Measurements from ENCODE around the gene ERFL. TPM values are rescaled to one million over a fixed set of nuclear protein-coding genes. Genes with fewer than 3 reads are reported as not detected.

Gene ERFL
- total RNA-seq, 1 experiment from 2014 or later: 0.79 TPM

- no peaks in the 10 kb centered on the region for H3K27me3 ChIP-seq (ENCODE audit: insufficient read depth, low read length)
Observed at GRCh38 chr19:41927497-41928192, 604 bp downstream of the ERFL start.

More at GRCh38 chr19:41927497-41928192, 604 bp downstream of the ERFL start:
- DNase-seq (ENCODE audit: low read depth, low spot score) (no peak), ATAC-seq (peak; percentile 58)
- H3K9ac ChIP-seq (ENCODE audit: low read length): peak overlapping the region; percentile 66
- H2AFZ ChIP-seq (ENCODE audit: low read depth, low read length, poor library complexity, severe bottlenecking): peak overlapping the region; percentile 35
- no peaks in the 10 kb centered on the region for H4K20me1 ChIP-seq (ENCODE audit: insufficient read depth)
- no peaks in the 10 kb centered on the region for H3K36me3 ChIP-seq (ENCODE audit: control insufficient read depth in 1 of 2, insufficient read depth in 2 of 2, low read length in 2 of 2)
- intact Hi-C loops (cut with micrococcal nuclease): loop anchor here (5.0 kb wide), 1 partner anchor 45 kb away; the partner anchor contains the start of gene ARHGEF1
- peak overlapping the region; percentile 52 to 69 for H3K4me3 ChIP-seq (replicated peaks in 1 of 2; ENCODE audit: low read depth in 1 of 2, low read length in 2 of 2)
- ChIA-PET RAD21 (ENCODE audit: low non-redundant PET in 1 of 2, low total read pairs in 2 of 2, uncharacterized antibody in 2 of 2, unreplicated experiment in 2 of 2) (interaction anchor here in 1 of 2 experiments (0.7 kb wide), 1 partner anchor 17 kb away, joined by 5 read pairs; no protein-coding TSS in a partner anchor), POLR2A (no interaction called here), CTCF (interaction anchor here (1.6 kb wide), 1 partner anchor 40 kb away, joined by 4 read pairs; no protein-coding TSS in a partner anchor)
- H3K79me2 ChIP-seq (ENCODE audit: insufficient read depth, low read length): no peaks in the 10 kb centered on the region
- no peak overlapping the region; the same call in 1 of the 2 replicates for H3K27ac ChIP-seq (ENCODE audit: low read depth, low read length)
- BruUV-seq (replicated peaks): no TSS peak
- no peaks in the 10 kb centered on the region for H3K9me3 ChIP-seq (ENCODE audit: control insufficient read depth in 1 of 2, insufficient read depth in 1 of 2, low read depth in 1 of 2, low read length in 2 of 2)
- H3K4me2 ChIP-seq (ENCODE audit: low read length): peak overlapping the region; percentile 96
- peaks cover 17 to 28% of the 10 kb centered on the region in 2 experiments for H3K4me1 ChIP-seq (ENCODE audit: control insufficient read depth in 1 of 2, insufficient read depth in 2 of 2, low read length in 2 of 2)
- no peak for TF ChIP-seq SP1 (IDR thresholded peaks at IDR 0.05; ENCODE audit: low read depth)
- TF ChIP-seq, protein P1, sequence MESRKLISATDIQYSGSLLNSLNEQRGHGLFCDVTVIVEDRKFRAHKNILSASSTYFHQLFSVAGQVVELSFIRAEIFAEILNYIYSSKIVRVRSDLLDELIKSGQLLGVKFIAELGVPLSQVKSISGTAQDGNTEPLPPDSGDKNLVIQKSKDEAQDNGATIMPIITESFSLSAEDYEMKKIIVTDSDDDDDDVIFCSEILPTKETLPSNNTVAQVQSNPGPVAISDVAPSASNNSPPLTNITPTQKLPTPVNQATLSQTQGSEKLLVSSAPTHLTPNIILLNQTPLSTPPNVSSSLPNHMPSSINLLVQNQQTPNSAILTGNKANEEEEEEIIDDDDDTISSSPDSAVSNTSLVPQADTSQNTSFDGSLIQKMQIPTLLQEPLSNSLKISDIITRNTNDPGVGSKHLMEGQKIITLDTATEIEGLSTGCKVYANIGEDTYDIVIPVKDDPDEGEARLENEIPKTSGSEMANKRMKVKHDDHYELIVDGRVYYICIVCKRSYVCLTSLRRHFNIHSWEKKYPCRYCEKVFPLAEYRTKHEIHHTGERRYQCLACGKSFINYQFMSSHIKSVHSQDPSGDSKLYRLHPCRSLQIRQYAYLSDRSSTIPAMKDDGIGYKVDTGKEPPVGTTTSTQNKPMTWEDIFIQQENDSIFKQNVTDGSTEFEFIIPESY (IDR thresholded peaks at IDR 0.05; ENCODE audit: extremely low read depth, insufficient replicate concordance, low read length): no peak
- no peak for TF ChIP-seq ZNF274 (IDR thresholded peaks at IDR 0.05; ENCODE audit: low read depth, low read length)
- TF ChIP-seq, protein P2, sequence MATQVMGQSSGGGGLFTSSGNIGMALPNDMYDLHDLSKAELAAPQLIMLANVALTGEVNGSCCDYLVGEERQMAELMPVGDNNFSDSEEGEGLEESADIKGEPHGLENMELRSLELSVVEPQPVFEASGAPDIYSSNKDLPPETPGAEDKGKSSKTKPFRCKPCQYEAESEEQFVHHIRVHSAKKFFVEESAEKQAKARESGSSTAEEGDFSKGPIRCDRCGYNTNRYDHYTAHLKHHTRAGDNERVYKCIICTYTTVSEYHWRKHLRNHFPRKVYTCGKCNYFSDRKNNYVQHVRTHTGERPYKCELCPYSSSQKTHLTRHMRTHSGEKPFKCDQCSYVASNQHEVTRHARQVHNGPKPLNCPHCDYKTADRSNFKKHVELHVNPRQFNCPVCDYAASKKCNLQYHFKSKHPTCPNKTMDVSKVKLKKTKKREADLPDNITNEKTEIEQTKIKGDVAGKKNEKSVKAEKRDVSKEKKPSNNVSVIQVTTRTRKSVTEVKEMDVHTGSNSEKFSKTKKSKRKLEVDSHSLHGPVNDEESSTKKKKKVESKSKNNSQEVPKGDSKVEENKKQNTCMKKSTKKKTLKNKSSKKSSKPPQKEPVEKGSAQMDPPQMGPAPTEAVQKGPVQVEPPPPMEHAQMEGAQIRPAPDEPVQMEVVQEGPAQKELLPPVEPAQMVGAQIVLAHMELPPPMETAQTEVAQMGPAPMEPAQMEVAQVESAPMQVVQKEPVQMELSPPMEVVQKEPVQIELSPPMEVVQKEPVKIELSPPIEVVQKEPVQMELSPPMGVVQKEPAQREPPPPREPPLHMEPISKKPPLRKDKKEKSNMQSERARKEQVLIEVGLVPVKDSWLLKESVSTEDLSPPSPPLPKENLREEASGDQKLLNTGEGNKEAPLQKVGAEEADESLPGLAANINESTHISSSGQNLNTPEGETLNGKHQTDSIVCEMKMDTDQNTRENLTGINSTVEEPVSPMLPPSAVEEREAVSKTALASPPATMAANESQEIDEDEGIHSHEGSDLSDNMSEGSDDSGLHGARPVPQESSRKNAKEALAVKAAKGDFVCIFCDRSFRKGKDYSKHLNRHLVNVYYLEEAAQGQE (IDR thresholded peaks at IDR 0.05; ENCODE audit: low read depth): no peak
- no peak for TF ChIP-seq ZFX (IDR thresholded peaks at IDR 0.05)
- no peak for TF ChIP-seq YY1 (IDR thresholded peaks at IDR 0.05; ENCODE audit: extremely low read depth, insufficient replicate concordance, low read depth, low read length)
- no peaks in the 10 kb centered on the region for H3K9me2 ChIP-seq (ENCODE audit: insufficient read depth)

All from HCT116 (cell line).